Right ventricle myocardium superior (tissue), 1 donor: ENCODE results near the gene NKX6-2. TPM values are rescaled to one million over a fixed set of nuclear protein-coding genes. Genes with fewer than 3 reads are reported as not detected.
"Not testable (repeated sequence)": the region's sequence is repeated elsewhere in the genome, so short reads cannot be mapped to it uniquely, and the experiment has no call there.

Experiments
- ATAC-seq: fragments of 200-7000 bp; cut with Tn5 transposase; one replicate; pipeline ENCODE4 v1.9.1; 2020; ENCODE audit warnings: mild to moderate bottlenecking; ENCODE audit not compliant: poor library complexity
- DNase-seq: peaks from one replicate; pipeline ENCODE4 v3.0.0-alpha.2; 2020
- intact Hi-C: fragments of 100-400 bp; cut with DNase I; formaldehyde crosslinking; loops from one replicate; pipeline ENCODE4 v1.11.2; 2022
- total RNA-seq: library from RNA; stranded (reverse); fragmentation: NEBNext Ultra II Directional; extraction: Animal tissue kit (Norgen Biotek cat#: 25700); gene quantifications from one replicate; pipeline ENCODE4 v1.2.1, GENCODE V29; 2021
- donor health status: DM: no; HTN: yes; CAD: no; lungs with severe emphysema.

Gene NKX6-2
- total RNA-seq, 1 donor from 2014 or later, result not detected

DNA sequence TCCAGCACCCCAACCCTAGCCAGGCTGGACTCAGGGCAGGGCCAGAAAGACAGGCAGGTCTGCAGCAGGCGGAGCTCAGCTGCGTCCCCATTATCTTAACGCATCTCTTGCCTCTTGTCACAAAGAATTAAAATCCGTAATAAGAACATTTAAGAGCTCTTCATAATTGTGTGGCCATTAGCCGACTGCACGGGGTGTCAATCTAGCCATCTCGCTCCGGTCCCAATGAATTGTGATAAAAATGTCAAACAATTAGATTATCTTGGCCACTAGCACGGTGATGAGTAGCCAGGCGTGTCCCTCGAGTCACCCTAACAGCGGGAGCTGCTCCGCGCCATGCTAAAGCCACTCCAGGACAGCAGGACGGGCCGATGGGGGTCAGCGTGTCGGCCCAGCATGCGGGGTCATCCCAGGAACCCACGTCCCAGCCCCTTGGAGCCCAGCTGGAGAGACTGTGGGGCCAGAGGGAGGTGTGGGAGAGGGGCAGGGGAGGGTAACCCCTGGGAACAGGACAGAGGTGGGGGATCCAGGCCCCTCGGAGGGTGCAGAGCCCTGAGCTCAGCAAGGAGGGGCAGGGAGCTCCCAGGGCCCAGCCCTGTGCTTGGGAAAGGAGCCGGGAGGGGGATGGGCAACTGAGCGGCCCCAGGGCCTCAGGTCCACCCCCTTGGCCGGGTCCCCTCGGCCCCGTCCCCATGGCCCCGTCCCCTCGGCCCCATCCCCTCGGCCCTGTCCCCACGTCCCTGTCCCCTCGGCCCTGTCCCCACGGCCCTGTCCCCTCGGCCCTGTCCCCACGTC lies 17.7 kb upstream of the NKX6-2 start:
- DNase-seq (no peak), ATAC-seq (no peak)
- intact Hi-C loops, result no loop called here

DNA sequence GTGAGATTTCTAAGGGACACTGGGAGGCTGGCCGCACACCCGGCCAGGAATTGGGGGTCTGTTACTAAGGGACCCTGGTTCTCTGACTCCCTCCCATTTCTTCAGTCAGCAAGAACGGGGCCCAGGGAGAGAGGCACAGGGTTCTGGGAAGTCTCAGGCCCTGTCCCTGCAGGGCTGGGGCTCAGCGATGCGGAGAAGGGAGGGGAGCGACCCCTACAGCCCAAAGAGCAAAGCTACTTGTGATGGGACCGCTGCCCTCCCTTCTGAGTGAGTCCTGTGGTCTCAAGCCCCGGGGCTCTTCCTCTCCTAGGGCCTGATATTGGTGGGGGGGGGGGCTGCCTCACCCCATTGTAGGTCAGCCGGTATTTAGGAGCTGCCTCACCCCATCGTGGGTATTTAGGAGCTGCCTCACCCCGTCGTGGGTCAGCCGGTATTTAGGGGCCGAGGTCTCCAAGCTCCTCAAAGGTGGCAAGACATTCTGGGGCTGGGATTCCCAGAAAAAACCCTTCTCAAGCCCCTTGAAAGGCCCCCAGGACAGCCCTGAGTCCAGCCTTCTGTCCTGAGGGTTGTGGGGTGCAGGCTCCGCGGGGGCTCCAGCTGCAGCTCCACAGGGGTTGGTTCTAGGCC lies 16.9 kb upstream of the NKX6-2 start:
- ATAC-seq (no peak), DNase-seq (no peak)
- intact Hi-C loops, result no loop called here

DNA sequence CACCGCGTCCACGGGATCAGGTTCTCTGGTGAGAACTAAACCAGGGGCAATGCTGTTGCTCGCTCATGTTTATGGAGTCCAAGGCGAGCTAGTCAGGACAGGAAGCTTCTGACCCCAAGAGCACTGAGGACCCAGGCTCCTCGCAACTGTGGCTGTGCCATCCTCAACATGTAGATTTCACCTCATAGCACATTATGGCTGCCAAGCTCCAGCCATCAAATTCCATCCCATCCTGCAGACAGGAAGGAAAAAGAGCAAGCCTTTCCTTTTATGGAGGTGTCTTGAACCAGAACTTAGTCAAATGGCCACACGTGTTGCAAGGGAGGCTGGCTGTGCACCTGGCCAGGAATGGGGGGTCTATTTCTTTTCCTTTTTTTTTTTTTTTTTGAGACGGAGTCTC lies 16.1 kb upstream of the NKX6-2 start:
- intact Hi-C loops, result no loop called here
- no peak for DNase-seq
- ATAC-seq, result no peak

DNA sequence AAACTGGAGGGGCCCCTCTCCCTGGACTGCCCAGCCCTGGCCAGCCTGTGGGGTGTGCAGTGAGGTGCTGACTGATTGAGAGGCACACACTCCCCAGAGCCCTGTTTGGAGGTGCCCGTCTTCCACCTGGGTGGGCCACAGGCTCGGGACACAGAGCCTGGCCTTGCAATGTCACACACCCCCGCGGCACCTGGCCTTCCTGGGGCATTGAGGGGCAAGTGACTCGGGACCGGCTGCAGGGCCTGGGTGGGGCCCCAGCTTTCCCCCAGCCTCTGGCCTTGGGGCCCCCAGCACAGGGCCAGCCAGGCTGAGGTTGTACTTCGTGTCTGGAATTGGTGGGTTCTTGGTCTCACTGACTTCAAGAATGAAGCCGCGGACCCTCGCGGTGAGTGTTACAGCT lies 13.9 kb upstream of the NKX6-2 start:
- intact Hi-C loops, result no loop called here
- DNase-seq (no peak), ATAC-seq (no peak)

DNA sequence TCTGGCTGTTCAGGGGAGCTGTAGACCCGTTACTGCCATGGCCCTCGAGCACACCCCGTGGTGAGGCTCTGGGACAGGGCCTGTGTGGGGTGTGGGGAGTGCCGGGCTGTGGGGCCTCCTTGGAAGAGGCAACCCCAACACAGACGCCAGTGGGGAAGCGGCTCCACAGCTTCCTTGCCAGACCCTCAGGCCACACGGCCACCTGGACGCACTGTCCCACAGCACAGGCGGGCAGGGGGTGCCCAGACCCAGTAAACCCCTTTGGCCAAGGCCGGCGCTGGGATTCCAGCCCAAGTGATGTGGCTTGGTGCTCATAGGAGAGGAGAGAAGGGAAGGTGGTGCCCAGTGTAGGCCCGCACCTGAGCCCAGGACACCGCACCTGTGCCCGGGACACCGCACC lies 12.9 kb upstream of the NKX6-2 start:
- DNase-seq (no peak), ATAC-seq (no peak)
- intact Hi-C loops, result no loop called here

DNA sequence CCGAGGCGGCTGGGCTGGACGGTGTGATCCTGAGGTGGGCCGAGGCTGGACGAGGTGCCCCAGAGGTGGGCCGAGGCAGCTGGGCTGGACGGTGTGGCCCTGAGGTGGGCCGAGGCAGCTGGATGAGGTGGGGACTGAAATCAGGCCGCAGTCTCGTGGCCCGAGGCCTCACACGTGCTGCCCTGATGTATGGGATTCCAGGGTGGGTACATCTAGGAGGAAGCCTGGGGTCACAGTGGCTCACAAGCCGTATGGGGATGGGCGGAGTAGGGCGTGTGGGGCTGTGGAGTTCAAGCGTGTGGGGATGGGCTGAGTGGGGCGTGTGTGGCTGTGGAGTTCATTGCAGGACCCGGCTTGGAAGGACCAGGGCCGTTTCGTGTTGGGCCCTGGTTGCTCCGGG lies 12.5 kb upstream of the NKX6-2 start:
- no peak for ATAC-seq
- intact Hi-C loops, result no loop called here
- no peak for DNase-seq

DNA sequence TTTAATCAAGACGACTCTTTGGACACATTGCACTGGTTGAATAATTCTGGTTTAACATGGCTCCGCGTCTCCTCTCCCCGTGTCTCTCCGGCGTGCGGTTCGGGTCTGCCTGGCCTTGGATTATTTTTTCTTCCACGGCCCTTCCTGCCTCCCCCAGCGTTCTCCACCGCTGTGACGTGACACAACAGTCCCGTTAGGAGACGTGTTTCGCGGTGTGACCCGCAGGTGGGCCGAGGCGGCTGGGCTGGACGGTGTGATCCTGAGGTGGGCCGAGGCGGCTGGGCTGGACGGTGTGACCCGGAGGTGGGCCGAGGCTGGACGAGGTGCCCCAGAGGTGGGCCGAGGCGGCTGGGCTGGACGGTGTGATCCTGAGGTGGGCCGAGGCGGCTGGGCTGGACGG lies 12.0 kb upstream of the NKX6-2 start:
- intact Hi-C loops, ATAC-seq, DNase-seq: not testable (repeated sequence)

DNA sequence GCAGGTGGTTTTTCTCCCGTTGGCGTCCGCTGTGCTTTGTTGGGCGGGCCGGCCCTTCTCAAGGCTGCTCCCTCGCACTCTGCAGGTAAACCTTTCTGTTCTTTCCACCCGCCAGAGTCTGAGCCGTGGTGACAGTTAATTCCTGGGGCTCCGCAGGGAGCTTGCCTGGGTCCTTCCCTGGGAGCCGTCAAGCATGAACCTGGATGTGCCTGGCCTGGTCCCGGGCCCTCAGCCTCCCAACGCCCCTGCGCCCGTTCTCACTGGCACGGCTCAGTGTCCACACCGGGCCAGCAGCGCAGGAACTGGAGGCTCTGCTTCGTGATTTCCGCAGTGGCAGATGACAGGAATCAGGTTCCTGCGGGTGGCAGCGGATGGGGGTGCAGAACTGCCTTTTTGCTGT lies 10.9 kb upstream of the NKX6-2 start:
- no peak for DNase-seq
- intact Hi-C loops, result no loop called here
- ATAC-seq, result no peak

DNA sequence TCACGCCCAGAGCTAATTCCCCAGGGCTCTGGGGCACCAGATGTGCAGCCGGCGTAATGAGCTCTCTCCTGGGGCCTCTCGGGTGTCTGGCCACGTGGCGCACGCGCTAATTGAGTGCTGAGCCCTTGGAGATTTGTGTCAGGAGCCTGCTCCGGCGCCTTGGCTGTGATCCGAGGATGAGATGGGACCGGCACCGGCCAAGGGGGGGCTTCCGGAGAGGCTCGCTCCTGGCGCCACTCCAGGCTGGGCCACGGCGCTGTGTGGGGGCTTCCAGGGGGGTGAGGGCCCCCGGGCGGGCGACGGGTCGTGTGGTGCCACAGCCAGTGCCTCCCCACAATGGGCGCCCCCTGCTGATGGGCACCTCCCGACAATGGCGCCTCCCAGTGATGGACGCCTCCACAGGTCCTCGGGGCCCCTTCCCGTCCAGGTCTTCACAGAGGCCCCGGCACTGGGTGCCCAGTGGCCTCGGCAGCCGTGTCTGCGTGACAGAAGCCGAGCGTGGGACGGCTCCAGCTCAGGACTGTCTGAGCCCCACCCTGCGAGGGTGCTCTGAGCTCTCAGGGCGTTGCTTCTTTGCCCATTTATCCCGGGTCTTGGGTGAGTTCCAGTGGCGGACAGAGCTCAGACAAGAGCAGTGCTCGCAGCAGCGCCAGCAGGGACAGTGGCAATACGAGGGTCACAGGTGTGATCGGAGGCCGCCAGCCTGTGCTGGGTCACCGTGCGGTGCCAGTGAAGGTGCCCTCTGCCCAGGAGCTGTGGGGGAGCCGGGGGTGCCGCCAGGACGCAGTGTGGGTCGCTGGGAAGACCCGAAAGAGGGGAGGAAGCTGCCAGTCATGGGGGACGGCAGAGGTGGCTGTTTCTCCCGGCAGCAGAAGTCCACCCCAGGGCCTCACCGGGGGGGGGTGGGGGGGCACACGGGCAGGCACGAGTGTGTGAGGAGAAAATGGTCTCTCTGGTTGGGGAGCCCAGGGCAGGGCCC lies 8.2 kb upstream of the NKX6-2 start:
- DNase-seq (no peak), ATAC-seq (no peak)
- intact Hi-C loops, result no loop called here

DNA sequence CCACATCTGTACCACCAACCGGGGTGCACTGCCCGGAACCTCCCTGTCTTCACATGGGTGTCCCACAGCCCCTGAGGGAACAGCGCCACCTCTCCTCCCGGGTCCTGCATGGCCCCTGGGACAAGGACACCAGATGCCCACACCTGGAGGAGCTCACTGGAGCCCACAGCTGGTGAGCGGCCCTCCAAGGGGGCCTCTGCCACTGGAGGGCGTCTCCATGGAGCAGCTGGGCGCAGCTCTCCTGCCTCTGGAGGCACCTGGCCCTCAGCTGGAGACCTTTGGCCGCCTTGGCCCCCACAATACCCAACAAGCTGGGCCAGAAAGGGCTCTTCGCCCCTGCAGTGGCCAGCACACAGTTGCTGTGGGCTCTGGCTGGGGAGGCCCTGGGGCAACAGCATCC lies 7.3 kb upstream of the NKX6-2 start:
- DNase-seq (no peak), ATAC-seq (no peak)
- intact Hi-C loops, result no loop called here

DNA sequence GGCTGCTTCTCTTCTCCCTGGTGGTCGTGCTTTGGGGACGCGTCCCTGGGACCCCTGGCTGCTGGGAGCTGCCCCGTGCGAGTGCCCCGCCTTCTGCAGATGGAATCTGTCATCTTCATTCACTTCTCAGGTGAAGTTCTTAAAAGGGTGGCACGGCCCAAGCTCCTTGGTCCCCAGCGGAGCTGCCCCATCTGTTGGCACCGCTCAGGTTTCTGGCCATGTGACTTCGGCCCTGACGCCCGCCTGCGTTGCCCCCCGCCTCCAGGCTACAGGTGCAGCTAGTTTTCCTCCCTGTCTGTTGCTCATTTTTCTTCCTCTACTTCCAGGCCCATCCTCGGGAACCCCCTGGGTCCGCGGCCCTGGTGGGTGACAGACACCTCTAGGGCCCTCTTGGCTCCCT lies 6.8 kb upstream of the NKX6-2 start:
- ATAC-seq (no peak), DNase-seq (no peak)
- intact Hi-C loops, result no loop called here

DNA sequence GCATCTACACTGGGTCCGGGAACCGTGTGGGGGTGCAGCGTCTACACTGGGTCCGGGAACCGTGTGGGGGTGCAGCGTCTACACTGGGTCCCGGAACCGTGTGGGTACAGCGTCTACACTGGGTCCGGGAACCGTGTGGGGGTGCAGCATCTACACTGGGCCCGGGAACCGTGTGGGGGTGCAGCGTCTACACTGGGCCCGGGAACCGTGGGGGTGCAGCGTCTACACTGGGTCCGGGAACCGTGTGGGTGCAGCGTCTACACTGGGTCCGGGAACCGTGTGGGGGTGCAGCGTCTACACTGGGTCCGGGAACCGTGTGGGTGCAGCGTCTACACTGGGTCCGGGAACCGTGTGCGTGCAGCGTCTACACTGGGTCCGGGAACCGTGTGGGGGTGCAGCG lies 6.2 kb upstream of the NKX6-2 start:
- ATAC-seq, intact Hi-C loops, DNase-seq: not testable (repeated sequence)

DNA sequence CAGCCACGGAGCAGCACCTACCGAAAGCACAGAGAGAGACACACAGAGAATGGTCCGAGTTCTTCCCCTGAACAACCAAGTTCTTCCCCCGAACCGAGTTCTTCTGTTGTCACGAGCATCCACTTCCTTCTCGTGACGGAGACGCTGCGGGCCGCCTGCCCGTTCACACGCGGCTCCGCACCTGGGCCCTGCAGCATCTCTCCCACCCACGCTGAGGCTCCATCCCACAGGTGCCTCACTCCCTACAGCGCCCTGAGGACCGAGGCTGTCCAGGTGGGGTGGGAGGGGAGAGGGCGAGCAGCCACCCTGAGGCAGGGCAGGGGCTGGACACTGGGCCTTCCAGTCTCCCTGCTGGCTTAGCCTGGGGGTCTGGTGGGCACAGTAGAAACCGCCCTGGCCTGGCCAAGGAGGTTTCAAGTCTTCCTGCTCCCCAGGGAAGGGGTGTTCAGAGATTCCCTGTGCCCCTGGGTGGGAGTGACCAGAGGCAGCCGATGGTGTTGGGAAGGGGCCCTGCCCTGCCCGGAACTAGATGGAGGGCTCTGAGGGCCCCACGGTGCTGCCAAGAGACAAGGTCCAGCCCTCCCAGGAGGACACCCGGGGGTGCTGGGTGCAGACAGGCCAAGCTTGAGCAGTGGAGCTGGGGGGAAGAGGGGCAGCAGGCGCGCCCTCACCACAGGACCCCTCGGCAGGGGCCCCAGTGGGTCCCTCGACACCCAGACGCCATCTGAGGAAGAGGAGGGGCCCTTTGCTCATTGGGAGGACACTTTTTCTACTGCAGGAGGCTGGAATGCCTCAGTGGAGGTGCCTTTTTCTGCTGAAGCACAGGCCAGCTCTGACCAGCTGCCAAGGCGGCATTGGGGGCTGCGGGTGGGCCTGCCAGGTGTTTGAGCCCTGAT lies 5.2 kb upstream of the NKX6-2 start:
- intact Hi-C loops, result no loop called here
- ATAC-seq, result no peak
- DNase-seq, result no peak

DNA sequence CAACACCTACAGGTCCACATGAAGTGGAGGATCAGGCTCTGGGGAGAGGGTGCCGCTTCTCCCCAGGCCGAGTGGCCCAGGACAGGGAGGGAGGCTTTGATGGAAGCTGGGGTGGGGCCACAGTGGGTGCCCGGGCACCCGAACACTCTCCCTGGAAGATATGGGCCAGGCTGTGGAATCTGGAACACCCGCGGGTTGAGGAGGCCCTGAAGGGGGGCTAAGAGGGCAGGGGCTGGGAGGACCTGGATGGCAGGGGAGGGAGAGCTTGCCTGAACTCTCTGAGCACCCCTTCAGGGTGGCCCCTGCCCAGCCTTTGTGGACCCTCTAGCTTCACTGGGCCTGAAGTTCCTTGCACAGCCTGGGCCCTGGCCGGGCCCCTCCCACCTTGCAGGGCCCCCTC lies 4.5 kb upstream of the NKX6-2 start:
- intact Hi-C loops, result no loop called here
- DNase-seq, result no peak
- no peak for ATAC-seq

DNA sequence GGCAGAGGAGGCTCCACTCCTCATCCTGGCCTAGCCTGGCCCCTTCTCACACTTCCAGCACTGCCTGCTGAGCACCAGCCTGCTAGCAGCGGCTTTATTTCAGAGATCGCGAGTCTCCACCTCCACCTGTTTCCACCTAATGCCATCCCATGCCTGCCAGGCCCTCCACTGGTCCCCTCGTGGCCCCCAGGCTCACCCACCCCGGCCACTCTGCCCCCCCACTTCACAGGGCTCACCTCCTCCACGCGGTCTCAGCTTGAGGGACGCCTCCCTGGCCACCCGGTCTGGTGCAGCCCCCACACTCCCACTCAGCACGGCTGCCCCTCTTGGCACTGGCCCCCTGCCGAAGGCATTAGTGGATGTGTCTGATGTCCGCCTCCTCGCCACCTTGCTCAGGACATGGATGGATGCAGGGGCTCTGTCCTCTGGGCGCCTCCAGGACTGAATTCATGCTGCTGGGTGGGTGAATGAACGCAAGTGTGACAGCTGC lies 3.8 kb upstream of the NKX6-2 start:
- DNase-seq (no peak), ATAC-seq (no peak)
- intact Hi-C loops, result no loop called here

DNA sequence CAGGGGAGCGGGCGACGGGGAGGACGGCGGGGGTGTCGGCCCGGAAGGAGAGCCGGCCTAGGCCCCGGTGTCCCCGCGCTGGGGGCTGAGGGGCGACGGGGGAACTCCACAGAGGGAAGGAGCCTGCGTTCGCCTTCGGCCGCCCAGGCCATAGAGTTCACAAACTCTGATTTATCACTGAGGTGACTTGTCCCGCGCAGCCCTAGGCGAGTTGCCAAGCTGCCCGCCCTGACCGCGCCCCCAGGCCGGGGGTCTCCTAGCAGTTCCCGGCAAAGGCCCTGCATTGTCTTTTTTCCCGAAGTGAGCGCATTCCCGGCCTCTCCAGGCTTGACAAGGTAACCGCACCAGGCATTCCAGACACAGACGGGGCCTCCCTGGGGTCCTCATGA lies 2.9 kb upstream of the NKX6-2 start:
- intact Hi-C loops, result no loop called here
- DNase-seq (no peak), ATAC-seq (no peak)

DNA sequence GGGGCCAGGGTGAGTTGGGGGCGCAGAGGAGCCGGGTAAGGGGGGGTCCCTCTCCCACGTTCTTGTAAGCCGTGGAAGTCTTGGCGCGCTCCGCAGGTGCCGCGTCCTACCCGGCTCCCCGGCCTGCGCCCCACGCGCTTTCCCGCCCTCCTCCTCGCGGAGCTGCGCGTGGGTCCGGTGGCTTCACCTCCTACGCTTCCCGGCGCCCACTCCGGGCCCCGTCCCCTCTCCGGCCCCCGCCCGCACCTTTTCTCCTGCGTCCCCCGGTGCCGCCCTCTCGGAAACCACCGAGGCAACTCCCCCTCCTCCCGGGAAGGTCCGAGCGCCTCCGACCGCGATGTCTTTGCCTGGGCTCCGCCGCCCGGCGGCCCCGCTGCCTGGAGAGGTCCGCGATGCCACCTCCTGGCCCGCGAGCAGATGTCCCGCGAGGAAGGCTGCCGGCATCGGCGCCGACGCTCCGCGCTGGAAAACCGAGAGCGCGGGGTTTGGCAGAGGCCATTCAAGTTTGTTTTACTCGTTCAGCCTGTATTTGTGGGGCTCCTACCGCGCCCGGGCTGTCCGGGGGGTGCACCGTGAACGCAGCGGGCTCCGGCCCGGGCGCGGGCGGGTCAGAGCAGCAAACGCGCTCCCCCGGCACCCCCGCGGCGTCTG lies 2.4 kb upstream of the NKX6-2 start:
- intact Hi-C loops, result no loop called here
- peak; percentile 42 for ATAC-seq
- no peak for DNase-seq
